H1 (cell line): ENCODE results near the gene RPS6KA5. TPM values are rescaled to one million over a fixed set of nuclear protein-coding genes. Genes with fewer than 3 reads are reported as not detected.

Experiments
- CTCF ChIA-PET: fragments of 300-600 bp; sonication (Branson Sonifier 250); formaldehyde crosslinking; loops from one replicate; lab custom pipeline; 2021; ENCODE audit not compliant: partially characterized antibody; lab: Charles Lee
- POLR2A ChIA-PET: fragments of 300-600 bp; sonication (Branson Sonifier 250); formaldehyde crosslinking; loops from one replicate; lab custom pipeline; 2021; ENCODE audit warnings: inconsistent platforms; ENCODE audit not compliant: partially characterized antibody; lab: Charles Lee
- DNase-seq, 2 experiments: peaks; one replicate each; pipeline versions ENCODE4 v3.0.0 to v3.0.0-alpha.2; 2010 to 2022; ENCODE audit warnings: low spot score in 2 of 2, low read depth in 1 of 2, mixed read lengths in 1 of 2
- FAIRE-seq: peaks from 2 replicates; lab custom pipeline; 2011; peaks lifted over from hg19 to GRCh38; lab: Jason Lieb, UNC
- H2AFZ ChIP-seq: 2 replicates; pipeline ENCODE4 v1.8.1; 2012; ENCODE audit warnings: low read length, inconsistent platforms
- H2AK5ac ChIP-seq: 2 replicates; pipeline ENCODE4 v1.6.1; 2013; ENCODE audit warnings: low read depth, low read length
- H2BK120ac ChIP-seq: replicated peaks from 2 replicates; pipeline ENCODE3; 2013; ENCODE audit warnings: low read depth, low read length, inconsistent platforms
- H2BK12ac ChIP-seq: 2 replicates; pipeline ENCODE4 v1.6.1; 2013; ENCODE audit warnings: low read depth, low read length
- H2BK15ac ChIP-seq: 2 replicates; pipeline ENCODE4 v1.6.1; 2013; ENCODE audit warnings: low read length
- H2BK20ac ChIP-seq: 2 replicates; pipeline ENCODE4 v1.6.1; 2013; ENCODE audit warnings: low read length
- H2BK5ac ChIP-seq: 2 replicates; pipeline ENCODE4 v1.6.1; 2013; ENCODE audit warnings: low read depth, low read length
- H3K14ac ChIP-seq: 2 replicates; pipeline ENCODE4 v1.6.1; 2013; ENCODE audit warnings: inconsistent platforms; ENCODE audit not compliant: insufficient read length
- H3K18ac ChIP-seq: 2 replicates; pipeline ENCODE4 v1.6.1; 2013; ENCODE audit warnings: low read length; ENCODE audit errors: extremely low read depth
- H3K23ac ChIP-seq: 2 replicates; pipeline ENCODE4 v1.6.1; 2013; ENCODE audit warnings: inconsistent platforms; ENCODE audit not compliant: insufficient read length
- H3K23me2 ChIP-seq: 2 replicates; pipeline ENCODE4 v1.6.1; 2013; ENCODE audit warnings: low read depth, low read length
- H3K27ac ChIP-seq: 2 replicates; pipeline ENCODE4 v1.6.1; 2011; ENCODE audit warnings: low read depth, low read length, inconsistent platforms
- H3K27me3 ChIP-seq, 4 experiments: replicated peaks in 1 of 4; 1 replicate in 1 of 4; 2 replicates in 3 of 4; pipeline versions ENCODE4 v1.6.1 to v1.8.1; 2011 to 2013; ENCODE audit warnings: low read length in 3 of 4, mild to moderate bottlenecking in 3 of 4, inconsistent platforms in 2 of 4, mixed read lengths in 2 of 4, moderate library complexity in 1 of 4; ENCODE audit not compliant: control insufficient read depth in 3 of 4, insufficient read depth in 3 of 4; ENCODE audit errors: extremely low read depth in 1 of 4
- H3K36me3 ChIP-seq, 4 experiments: 2 replicates each; pipeline versions ENCODE4 v1.6.1 to v1.8.1; 2011 to 2013; ENCODE audit warnings: mild to moderate bottlenecking in 4 of 4, low read length in 3 of 4, moderate library complexity in 2 of 4, control low read depth in 1 of 4, inconsistent platforms in 1 of 4; ENCODE audit not compliant: insufficient read depth in 4 of 4, control insufficient read depth in 2 of 4
- H3K4ac ChIP-seq: replicated peaks from 2 replicates; pipeline ENCODE3; 2013; ENCODE audit warnings: low read length, low read depth, mixed read lengths, inconsistent platforms; ENCODE audit not compliant: insufficient read length
- H3K4me1 ChIP-seq, 4 experiments: replicated peaks in 1 of 4; 1 replicate in 1 of 4; 2 replicates in 3 of 4; pipeline versions ENCODE4 v1.6.1 to v1.8.1; 2011 to 2013; ENCODE audit warnings: low read length in 3 of 4, inconsistent platforms in 2 of 4, mixed read lengths in 1 of 4; ENCODE audit not compliant: insufficient read depth in 4 of 4, control insufficient read depth in 3 of 4
- H3K4me2 ChIP-seq, 2 experiments: 2 replicates each; pipeline versions ENCODE4 v1.6.1 to v1.8.1; 2011 to 2013; ENCODE audit warnings: low read depth in 2 of 2, low read length in 2 of 2, control low read depth in 1 of 2, inconsistent platforms in 1 of 2, mild to moderate bottlenecking in 1 of 2; ENCODE audit not compliant: insufficient read depth in 1 of 2
- H3K4me3 ChIP-seq, 4 experiments: fragments of 200-600, 300-600 bp in 1 of 4; sonication (generic), shearing (Covaris generic), sonication (Bioruptor Twin) in 1 of 4; 2 replicates each; pipeline versions ENCODE4 v1.5.1 to v1.8.1; 2011 to 2016; ENCODE audit warnings: low read length in 4 of 4, low read depth in 3 of 4, control low read depth in 2 of 4, inconsistent platforms in 2 of 4, mild to moderate bottlenecking in 2 of 4, mixed read lengths in 1 of 4, moderate library complexity in 1 of 4; ENCODE audit not compliant: insufficient read depth in 2 of 4; ENCODE audit errors: extremely low read depth in 1 of 4
- H3K56ac ChIP-seq: replicated peaks from 2 replicates; pipeline ENCODE3; 2013; ENCODE audit warnings: low read depth, mild to moderate bottlenecking, mixed read lengths, low read length, inconsistent platforms; ENCODE audit not compliant: insufficient read length
- H3K79me1 ChIP-seq: 2 replicates; pipeline ENCODE4 v1.6.1; 2013; ENCODE audit warnings: low read depth, low read length, control low read depth
- H3K79me2 ChIP-seq, 2 experiments: 2 replicates each; pipeline versions ENCODE4 v1.6.1 to v1.8.1; 2012 to 2013; ENCODE audit warnings: low read length in 2 of 2, mild to moderate bottlenecking in 2 of 2, inconsistent platforms in 1 of 2; ENCODE audit not compliant: insufficient read depth in 2 of 2, control insufficient read depth in 1 of 2
- H3K9ac ChIP-seq, 4 experiments: replicated peaks in 1 of 4; 1 replicate in 1 of 4; 2 replicates in 3 of 4; pipeline versions ENCODE4 v1.6.1 to v1.8.1; 2011 to 2013; ENCODE audit warnings: low read depth in 3 of 4, low read length in 3 of 4, control low read depth in 2 of 4, mild to moderate bottlenecking in 2 of 4, moderate library complexity in 2 of 4, inconsistent platforms in 1 of 4; ENCODE audit errors: extremely low read depth in 1 of 4
- H3K9me3 ChIP-seq, 2 experiments: 2 replicates each; pipeline versions ENCODE4 v1.6.1 to v1.8.1; 2012 to 2013; ENCODE audit warnings: mild to moderate bottlenecking in 2 of 2, moderate library complexity in 2 of 2, control low read depth in 1 of 2, inconsistent platforms in 1 of 2, low read depth in 1 of 2, low read length in 1 of 2, mixed read lengths in 1 of 2; ENCODE audit not compliant: insufficient read depth in 2 of 2
- H4K20me1 ChIP-seq, 2 experiments: replicated peaks in 1 of 2; 2 replicates each; pipeline versions ENCODE3 to v1.8.1; 2011 to 2013; ENCODE audit warnings: inconsistent platforms in 2 of 2, low read length in 2 of 2, mild to moderate bottlenecking in 1 of 2; ENCODE audit not compliant: insufficient read depth in 2 of 2, control insufficient read depth in 1 of 2
- H4K5ac ChIP-seq: 2 replicates; pipeline ENCODE4 v1.6.1; 2013; ENCODE audit warnings: low read length, low read depth, mixed read lengths, inconsistent platforms; ENCODE audit not compliant: insufficient read length
- H4K8ac ChIP-seq: 2 replicates; pipeline ENCODE4 v1.8.0; 2013; ENCODE audit warnings: mild to moderate bottlenecking, moderate library complexity, low read length, inconsistent platforms; ENCODE audit not compliant: insufficient read depth; ENCODE audit errors: extremely low read depth
- H4K91ac ChIP-seq: replicated peaks from 2 replicates; pipeline ENCODE3; 2013; ENCODE audit warnings: low read length, mixed read lengths, inconsistent platforms; ENCODE audit not compliant: insufficient read length
- KDM4A ChIP-seq: IDR thresholded peaks from one replicate; pipeline ENCODE4 v1.7.1; 2012; ENCODE audit warnings: low read depth, mild to moderate bottlenecking, moderate library complexity, low read length, inconsistent platforms; ENCODE audit not compliant: severe bottlenecking
- NANOG ChIP-seq: IDR thresholded peaks from 2 replicates; pipeline ENCODE4 v1.6.1; 2011; ENCODE audit warnings: low read length, low read depth, mild to moderate bottlenecking, inconsistent platforms; ENCODE audit not compliant: insufficient read depth, poor library complexity, severe bottlenecking
- RFX5 ChIP-seq: IDR thresholded peaks from 2 replicates; pipeline ENCODE4 v1.6.1; 2011; ENCODE audit warnings: low read depth, low read length, improper control_type of control experiment, borderline replicate concordance
- RNF2 ChIP-seq: fragments of 200-900, 300-1000 bp; sonication (generic); IDR thresholded peaks from 2 replicates; pipeline ENCODE4 v1.7.1; 2016; ENCODE audit warnings: borderline replicate concordance, low read depth, mild to moderate bottlenecking, antibody characterized with exemption, low read length; ENCODE audit not compliant: poor library complexity, severe bottlenecking; ENCODE audit errors: missing control alignments
- TBP ChIP-seq: IDR thresholded peaks from 2 replicates; pipeline ENCODE4 v1.6.1; 2011; ENCODE audit warnings: low read depth, low read length, improper control_type of control experiment
- WGBS, 2 experiments: shearing (Covaris generic) in 1 of 2; methylation state at CpG; one replicate each; pipeline versions ENCODE4 v1.1.6 to v1.1.7; 2013 to 2015; ENCODE audit warnings: low lambda C conversion rate in 2 of 2, mixed read lengths in 2 of 2, inconsistent platforms in 1 of 2, low coverage in 1 of 2, missing lambda C conversion rate in 1 of 2; ENCODE audit not compliant: insufficient replicate concordance in 2 of 2, insufficient coverage in 1 of 2, insufficient read length in 1 of 2; ENCODE audit errors: extremely low coverage in 1 of 2, missing lambda C conversion rate in 1 of 2; 5-methylcytosine and 5-hydroxymethylcytosine counted together
- polyA plus RNA-seq, 7 experiments: library from polyadenylated mRNA; depleted of rRNA in 3 of 7; stranded (reverse) in 5 of 7; unstranded in 2 of 7; fragments of >200 nt in 5 of 7; fragments of 200-250 nt in 2 of 7; gene quantifications; 1 replicate in 5 of 7; 2 replicates in 1 of 7; 4 replicates in 1 of 7; pipeline versions ENCODE4 v1.2.1 to v1.2.3, GENCODE V29; 2011 to 2013; ENCODE audit warnings: missing spikeins in 2 of 7, mixed read lengths in 2 of 7
- total RNA-seq: library from RNA; stranded (reverse); fragmentation: NEBNext Ultra II Directional; extraction: Animal tissue kit (Norgen Biotek cat#: 25700); gene quantifications from 2 replicates; pipeline ENCODE4 v1.2.1, GENCODE V29; 2021
- TF ChIP-seq, protein P1 (sequence below), 3 experiments: IDR thresholded peaks; 1 replicate in 2 of 3; 2 replicates in 1 of 3; pipeline versions ENCODE4 v1.5.1 to v1.6.1; 2011; ENCODE audit warnings: low read length in 3 of 3, mild to moderate bottlenecking in 3 of 3, inconsistent platforms in 2 of 3, low read depth in 1 of 3, moderate library complexity in 1 of 3; ENCODE audit not compliant: insufficient read depth in 1 of 3; ENCODE audit errors: control extremely low read depth in 1 of 3

RPS6KA5 gene
- total and polyA plus RNA-seq, 2 of the 8 experiments (the other 6 are each of a cell fraction or from before 2014, with no cell fraction given), result 0.85 to 3.1 TPM

- H4K5ac ChIP-seq, result no peak overlapping the region
- H4K20me1 ChIP-seq, result no peaks in the 10 kb centered on the region
- H3K18ac ChIP-seq, result no peak overlapping the region
- no peak overlapping the region for H2BK20ac ChIP-seq
- H3K56ac ChIP-seq, result no peak overlapping the region
- H2BK120ac ChIP-seq, result no peak overlapping the region
- no peak overlapping the region for H4K8ac ChIP-seq
- H2AK5ac ChIP-seq, result no peak overlapping the region; the same call in 1 of the 2 replicates
- no peak overlapping the region for H3K4ac ChIP-seq
- ChIA-PET POLR2A (no interaction called here), CTCF (no interaction called here)
- no peaks in the 10 kb centered on the region for H3K36me3 ChIP-seq
- no peaks in the 10 kb centered on the region for H3K79me1 ChIP-seq
- H3K4me1 ChIP-seq, result no peaks in the 10 kb centered on the region
- DNase-seq (no peak), FAIRE-seq (no peak)
- no peak overlapping the region for H3K27ac ChIP-seq
- H3K14ac ChIP-seq, result no peak overlapping the region
- peak overlapping the region; percentile 32; the same call in 1 of the 2 replicates for H2BK15ac ChIP-seq
- no peak overlapping the region for H2BK5ac ChIP-seq
- H3K27me3 ChIP-seq, result no peaks in the 10 kb centered on the region
- TF ChIP-seq, protein P1, sequence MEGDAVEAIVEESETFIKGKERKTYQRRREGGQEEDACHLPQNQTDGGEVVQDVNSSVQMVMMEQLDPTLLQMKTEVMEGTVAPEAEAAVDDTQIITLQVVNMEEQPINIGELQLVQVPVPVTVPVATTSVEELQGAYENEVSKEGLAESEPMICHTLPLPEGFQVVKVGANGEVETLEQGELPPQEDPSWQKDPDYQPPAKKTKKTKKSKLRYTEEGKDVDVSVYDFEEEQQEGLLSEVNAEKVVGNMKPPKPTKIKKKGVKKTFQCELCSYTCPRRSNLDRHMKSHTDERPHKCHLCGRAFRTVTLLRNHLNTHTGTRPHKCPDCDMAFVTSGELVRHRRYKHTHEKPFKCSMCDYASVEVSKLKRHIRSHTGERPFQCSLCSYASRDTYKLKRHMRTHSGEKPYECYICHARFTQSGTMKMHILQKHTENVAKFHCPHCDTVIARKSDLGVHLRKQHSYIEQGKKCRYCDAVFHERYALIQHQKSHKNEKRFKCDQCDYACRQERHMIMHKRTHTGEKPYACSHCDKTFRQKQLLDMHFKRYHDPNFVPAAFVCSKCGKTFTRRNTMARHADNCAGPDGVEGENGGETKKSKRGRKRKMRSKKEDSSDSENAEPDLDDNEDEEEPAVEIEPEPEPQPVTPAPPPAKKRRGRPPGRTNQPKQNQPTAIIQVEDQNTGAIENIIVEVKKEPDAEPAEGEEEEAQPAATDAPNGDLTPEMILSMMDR (IDR thresholded peaks at IDR 0.05; ENCODE audit: control extremely low read depth in 1 of 3, insufficient read depth in 1 of 3, low read depth in 1 of 3, low read length in 3 of 3), result no peak
- no peak for TF ChIP-seq RFX5
- TF ChIP-seq NANOG, result no peak
- TF ChIP-seq RNF2, result no peak
- no peak for TF ChIP-seq KDM4A
- no peak for TF ChIP-seq TBP
- H3K4me2 ChIP-seq, result no peak overlapping the region
- no peaks in the 10 kb centered on the region for H3K9me3 ChIP-seq
- H3K23me2 ChIP-seq, result no peaks in the 10 kb centered on the region
- no peak overlapping the region for H3K23ac ChIP-seq
- WGBS, 2 experiments, result 93% methylated on average over 1 of the region's 1 CpG; no CpG with 5 or more reads in 1 of the 2 experiments
- H3K4me3 ChIP-seq, result no peak overlapping the region
- H2BK12ac ChIP-seq, result no peak overlapping the region
- H3K79me2 ChIP-seq, result no peaks in the 10 kb centered on the region
- no peak overlapping the region for H2AFZ ChIP-seq
- no peak overlapping the region for H4K91ac ChIP-seq
- no peak overlapping the region for H3K9ac ChIP-seq
Observed at GRCh38 chr14:91090743-91091142, 30.3 kb upstream of the RPS6KA5 start.
